MG63 (cell line): Measurements from ENCODE around the gene THYN1. TPM values are rescaled to one million over a fixed set of nuclear protein-coding genes. Genes with fewer than 3 reads are reported as not detected.
"Not testable (repeated sequence)": the region's sequence is repeated elsewhere in the genome, so short reads cannot be mapped to it uniquely, and the experiment has no call there.

Experiments
- DNase-seq: peaks from one replicate; pipeline ENCODE4 v3.0.0-alpha.2; 2020
- H3K27me3 ChIP-seq: fragments of 250-450 bp; sonication (Bioruptor Pico); 2 replicates; pipeline ENCODE4 v1.5.1; 2020; ENCODE audit warnings: mild to moderate bottlenecking, moderate library complexity
- H3K36me3 ChIP-seq: fragments of 250-450 bp; sonication (Bioruptor Pico); 2 replicates; pipeline ENCODE4 v1.5.1; 2020; ENCODE audit warnings: mild to moderate bottlenecking, moderate library complexity
- H3K4me3 ChIP-seq: fragments of 250-450 bp; sonication (Bioruptor Pico); 2 replicates; pipeline ENCODE4 v1.5.1; 2020; ENCODE audit warnings: mild to moderate bottlenecking, moderate library complexity
- H3K9me3 ChIP-seq: fragments of 250-450 bp; sonication (Bioruptor Pico); 2 replicates; pipeline ENCODE4 v1.5.1; 2020; ENCODE audit warnings: mild to moderate bottlenecking, moderate library complexity
- total RNA-seq: library from RNA; depleted of rRNA; stranded (reverse); fragments of >200 nt; shearing (Covaris generic); gene quantifications from 2 replicates; pipeline ENCODE4 v1.2.3, GENCODE V29; 2014; ENCODE audit warnings: low replicate concordance; rRNA removed

The THYN1 gene
- total RNA-seq: 32.7 and 43.3 TPM in 2 replicates

DNA sequence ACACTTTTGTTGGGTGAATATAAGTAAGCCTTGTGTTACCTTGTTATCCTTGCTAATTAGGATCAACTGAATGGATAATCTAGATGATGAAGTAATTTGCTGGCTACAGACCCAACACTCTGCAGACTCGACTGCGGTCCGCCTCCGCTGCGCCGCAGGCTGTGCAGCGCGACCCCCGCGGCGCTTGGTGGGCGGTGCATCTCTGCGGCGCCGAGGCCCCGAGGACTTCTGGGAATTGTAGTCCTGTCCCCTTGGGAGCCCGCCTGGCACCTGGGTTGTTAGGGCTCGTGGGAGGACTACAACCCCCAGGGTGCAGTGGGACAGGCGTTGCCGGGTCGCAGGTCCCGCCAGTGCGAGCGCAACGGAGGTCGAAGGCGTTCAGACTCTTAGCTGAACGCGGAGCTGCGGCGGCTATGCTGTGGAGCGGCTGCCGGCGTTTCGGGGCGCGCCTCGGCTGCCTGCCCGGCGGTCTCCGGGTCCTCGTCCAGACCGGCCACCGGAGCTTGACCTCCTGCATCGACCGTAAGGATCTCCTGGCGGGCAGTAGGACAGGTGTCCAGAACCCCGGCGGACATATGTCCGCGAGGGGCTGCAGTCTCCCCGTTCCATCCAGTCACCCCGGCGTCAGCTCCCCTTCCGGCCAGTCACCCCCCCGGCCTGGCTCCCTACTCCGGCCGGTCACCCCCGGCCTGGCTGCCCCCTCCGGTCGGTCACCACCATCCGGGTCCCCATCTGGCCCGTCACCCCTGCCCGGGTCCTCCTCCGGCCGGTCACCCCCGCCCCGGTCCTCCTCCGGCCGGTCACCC lies at the start of gene THYN1, which contains the start of gene ACAD8:
TSS of gene THYN1 (minus strand) at position 165 of the 806 bp plus-strand sequence. CDS start 470 bp downstream, outside the sequence.
TSS of gene ACAD8 (plus strand) at position 381 of the 806 bp plus-strand sequence. CDS start at position 414, 33 bp downstream.
- Histone ChIP-seq H3K36me3 (peaks cover 3% of the 10 kb centered on the region; the same call in 1 of the 2 replicates), H3K9me3 (no peaks in the 10 kb centered on the region), H3K27me3 (no peaks in the 10 kb centered on the region), H3K4me3 (peak within 1 kb of the TSS; percentile 89)
- DNase-seq: peak; percentile 96

- no peaks in the 10 kb centered on the region for H3K36me3 ChIP-seq
These were observed 41.5 kb upstream of the THYN1 start for GRCh38 chr11:134294664-134295063.

DNA sequence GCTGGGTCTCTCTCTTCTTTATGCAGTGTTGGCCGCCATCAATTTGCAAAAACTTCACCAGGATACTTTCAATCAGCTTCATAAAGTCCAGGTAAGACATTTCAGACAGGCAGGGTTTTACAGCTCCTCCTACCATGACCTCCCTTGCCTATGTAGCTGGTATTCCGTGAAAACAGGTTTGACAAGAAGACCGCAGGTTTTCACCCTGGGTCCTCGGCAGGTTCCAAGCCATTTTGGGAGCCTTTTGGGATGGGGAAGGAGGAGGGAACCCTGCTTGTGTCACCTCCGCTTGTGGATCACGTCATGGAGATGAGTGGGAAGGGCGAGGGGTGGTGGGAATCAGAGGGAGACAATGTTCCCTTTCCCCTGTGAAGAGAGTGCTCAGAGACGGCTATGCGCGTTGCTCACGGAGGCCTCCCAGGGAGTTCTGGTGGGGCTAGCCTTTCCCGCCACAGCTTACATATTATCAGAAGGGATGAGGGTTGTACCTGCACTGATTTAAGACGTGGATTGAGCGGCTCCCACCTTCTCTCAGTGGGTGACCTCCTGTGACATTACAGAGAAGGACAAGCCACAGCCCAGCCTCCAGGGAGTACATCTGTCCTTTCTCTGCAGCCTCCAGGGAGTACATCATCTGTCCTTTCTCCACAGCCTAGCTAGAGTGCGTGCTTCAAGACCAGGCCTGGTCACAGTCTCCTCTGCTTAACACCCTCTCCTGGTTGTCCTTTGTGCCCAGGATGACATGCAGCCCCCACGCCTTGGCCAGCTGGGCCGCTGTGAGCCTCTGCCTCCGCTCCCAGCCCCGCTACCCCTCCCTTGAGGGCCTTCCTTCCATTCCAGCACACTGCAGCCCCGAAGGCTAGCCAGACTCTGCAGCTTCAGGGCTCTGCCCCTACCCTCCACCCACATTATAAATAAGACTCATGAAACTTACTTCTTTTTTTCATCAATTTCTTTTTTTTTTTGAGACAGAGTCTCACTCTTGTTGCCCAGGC lies 40.3 kb upstream of the THYN1 start:
- no peaks in the 10 kb centered on the region for H3K27me3 ChIP-seq
- DNase-seq: no peak
- no peaks in the 10 kb centered on the region for H3K9me3 ChIP-seq
- no peaks in the 10 kb centered on the region for H3K36me3 ChIP-seq
- H3K4me3 ChIP-seq: no peak overlapping the region

More at GRCh38 chr11:134294664-134295063, 41.5 kb upstream of the THYN1 start:
- DNase-seq: no peak
- Histone ChIP-seq H3K9me3 (no peaks in the 10 kb centered on the region), H3K27me3 (no peaks in the 10 kb centered on the region), H3K4me3 (no peak overlapping the region)

DNA sequence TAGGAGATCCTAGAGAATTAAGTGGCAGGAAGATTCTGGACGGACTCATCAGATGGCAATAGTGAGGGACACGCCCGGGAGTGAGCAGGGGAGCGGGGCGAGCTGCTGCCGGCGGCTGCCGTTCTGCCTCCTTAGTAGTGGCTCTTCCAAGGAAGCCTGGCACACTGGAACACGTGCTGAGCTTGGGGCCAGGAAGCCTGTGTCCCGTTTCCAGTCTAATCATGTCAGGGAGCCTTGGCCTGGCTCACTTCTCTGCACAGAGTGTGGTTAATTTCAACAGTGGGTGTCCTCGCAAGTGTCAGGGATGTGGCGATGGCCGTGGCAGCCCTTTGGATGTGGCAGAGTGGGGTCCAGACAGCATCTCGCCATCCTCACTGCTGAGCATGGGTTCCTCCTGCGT lies 39.5 kb upstream of the THYN1 start:
- no peak for DNase-seq
- H3K9me3 ChIP-seq: no peaks in the 10 kb centered on the region
- no peak overlapping the region for H3K4me3 ChIP-seq
- H3K27me3 ChIP-seq: no peaks in the 10 kb centered on the region
- H3K36me3 ChIP-seq: no peaks in the 10 kb centered on the region

DNA sequence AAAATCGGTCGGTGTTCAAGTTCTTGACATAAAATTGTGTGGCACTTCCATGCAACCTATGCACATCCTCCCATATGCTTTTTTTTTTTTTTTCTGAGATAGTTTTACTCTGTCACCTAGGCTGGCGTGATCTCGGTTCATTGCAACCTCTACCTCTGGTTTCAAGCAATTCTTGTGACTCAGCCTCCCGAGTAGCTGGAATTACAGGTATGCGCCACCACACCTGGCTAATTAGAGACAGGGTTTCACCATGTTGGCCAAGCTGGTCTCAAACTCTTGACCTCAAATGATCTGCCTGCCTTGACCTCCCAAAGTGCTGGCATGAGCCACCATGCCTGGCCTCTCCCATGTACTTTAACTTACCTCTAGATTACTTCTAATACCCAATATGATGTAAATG lies 38.0 kb upstream of the THYN1 start:
- H3K27me3 ChIP-seq: no peaks in the 10 kb centered on the region
- H3K4me3 ChIP-seq: no peak overlapping the region
- no peaks in the 10 kb centered on the region for H3K36me3 ChIP-seq
- H3K9me3 ChIP-seq: no peaks in the 10 kb centered on the region
- no peak for DNase-seq

GRCh38 chr11:134290646-134291045 lies 37.5 kb upstream of the THYN1 start:
- no peak for DNase-seq
- Histone ChIP-seq H3K36me3 (no peaks in the 10 kb centered on the region), H3K4me3 (no peak overlapping the region), H3K9me3 (no peaks in the 10 kb centered on the region), H3K27me3 (no peaks in the 10 kb centered on the region)

DNA sequence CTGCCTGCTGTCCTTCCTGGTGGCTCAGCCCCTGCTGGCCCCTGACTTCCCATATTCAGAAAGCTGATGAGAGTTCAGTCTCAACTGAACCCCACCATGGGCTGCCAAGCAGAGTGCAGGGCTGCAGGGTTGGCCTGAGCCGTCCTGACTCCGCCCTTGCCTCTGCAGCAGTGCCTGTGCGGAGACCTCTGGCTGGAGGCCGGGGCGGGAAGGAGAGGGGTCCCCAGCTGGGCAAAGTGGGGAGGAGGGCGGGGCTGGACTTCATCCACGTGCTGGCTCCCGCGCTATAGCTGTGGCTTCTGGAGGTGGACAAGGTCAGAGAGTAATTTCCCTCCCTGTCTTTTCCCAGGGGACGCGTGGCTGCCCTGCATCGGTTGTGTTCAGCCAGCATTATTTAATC lies 36.6 kb upstream of the THYN1 start:
- Histone ChIP-seq H3K36me3 (no peaks in the 10 kb centered on the region), H3K27me3 (no peaks in the 10 kb centered on the region), H3K4me3 (no peak overlapping the region), H3K9me3 (no peaks in the 10 kb centered on the region)
- no peak for DNase-seq

DNA sequence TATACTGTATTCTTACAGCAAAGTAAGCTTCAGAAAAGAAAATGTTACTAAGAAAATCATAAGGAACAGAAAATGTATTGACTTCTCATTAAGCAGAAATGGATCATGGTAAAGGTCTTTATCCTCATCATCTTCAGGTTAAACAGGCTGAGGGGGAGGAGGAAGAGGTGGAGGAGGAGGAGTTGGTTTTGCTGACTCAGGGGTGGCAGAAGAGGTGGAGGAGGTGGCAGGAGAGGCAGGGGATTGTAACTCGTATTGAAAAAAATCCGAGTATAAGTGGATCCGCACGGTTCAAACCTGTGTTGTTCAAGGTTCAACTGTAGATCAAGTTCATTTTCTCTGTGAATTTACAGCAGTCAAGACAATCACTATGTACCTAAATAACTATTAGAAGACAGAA lies 36.0 kb upstream of the THYN1 start:
- DNase-seq: no peak
- H3K4me3 ChIP-seq: no peak overlapping the region
- no peaks in the 10 kb centered on the region for H3K9me3 ChIP-seq
- no peaks in the 10 kb centered on the region for H3K27me3 ChIP-seq
- H3K36me3 ChIP-seq: no peaks in the 10 kb centered on the region

DNA sequence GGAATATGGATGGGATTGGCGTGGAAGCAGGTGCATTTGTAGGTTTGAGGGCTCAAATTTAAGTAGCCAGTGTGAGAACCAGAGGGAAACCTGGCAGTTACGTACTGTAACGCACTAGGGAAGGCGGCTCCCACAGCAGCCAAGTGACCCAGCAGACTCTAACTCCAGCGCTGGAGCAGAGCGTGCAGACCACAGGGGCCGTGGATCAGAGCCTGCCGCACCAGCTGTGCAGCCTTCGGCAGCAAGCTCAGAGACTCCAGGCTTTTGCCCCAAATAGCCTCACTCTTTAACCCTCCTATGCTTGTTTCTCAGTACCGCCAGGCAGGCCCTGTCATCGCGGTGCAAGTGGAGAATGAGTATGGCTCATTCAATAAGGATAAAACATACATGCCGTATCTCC lies 35.3 kb upstream of the THYN1 start:
- H3K36me3 ChIP-seq: no peaks in the 10 kb centered on the region
- H3K9me3 ChIP-seq: no peaks in the 10 kb centered on the region
- H3K27me3 ChIP-seq: no peaks in the 10 kb centered on the region
- no peak for DNase-seq
- no peak overlapping the region for H3K4me3 ChIP-seq

GRCh38 chr11:134287561-134287960 lies 34.4 kb upstream of the THYN1 start:
- no peak overlapping the region for H3K4me3 ChIP-seq
- H3K36me3 ChIP-seq: no peaks in the 10 kb centered on the region
- no peaks in the 10 kb centered on the region for H3K27me3 ChIP-seq
- no peaks in the 10 kb centered on the region for H3K9me3 ChIP-seq
- DNase-seq: no peak

DNA sequence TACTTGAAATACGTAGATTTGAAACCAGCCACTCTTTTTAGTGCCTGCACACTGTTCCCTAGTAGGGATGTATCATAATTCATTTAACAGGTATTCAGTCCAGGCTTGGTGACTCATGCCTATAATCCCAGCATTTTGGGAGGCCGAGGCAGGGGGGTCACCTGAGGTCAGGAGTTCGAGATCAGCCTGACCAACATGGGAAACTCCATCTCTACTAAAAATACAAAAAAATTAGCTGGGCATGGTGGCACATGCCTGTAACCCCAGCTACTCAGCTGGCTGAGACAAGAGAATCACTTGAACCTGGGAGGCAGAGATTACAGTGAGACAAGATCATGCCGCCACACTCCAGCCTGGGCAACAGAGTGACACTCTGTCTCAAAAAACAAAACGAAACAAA lies 31.2 kb upstream of the THYN1 start:
- H3K9me3 ChIP-seq, DNase-seq, H3K27me3 ChIP-seq, H3K4me3 ChIP-seq, H3K36me3 ChIP-seq: not testable (repeated sequence)

DNA sequence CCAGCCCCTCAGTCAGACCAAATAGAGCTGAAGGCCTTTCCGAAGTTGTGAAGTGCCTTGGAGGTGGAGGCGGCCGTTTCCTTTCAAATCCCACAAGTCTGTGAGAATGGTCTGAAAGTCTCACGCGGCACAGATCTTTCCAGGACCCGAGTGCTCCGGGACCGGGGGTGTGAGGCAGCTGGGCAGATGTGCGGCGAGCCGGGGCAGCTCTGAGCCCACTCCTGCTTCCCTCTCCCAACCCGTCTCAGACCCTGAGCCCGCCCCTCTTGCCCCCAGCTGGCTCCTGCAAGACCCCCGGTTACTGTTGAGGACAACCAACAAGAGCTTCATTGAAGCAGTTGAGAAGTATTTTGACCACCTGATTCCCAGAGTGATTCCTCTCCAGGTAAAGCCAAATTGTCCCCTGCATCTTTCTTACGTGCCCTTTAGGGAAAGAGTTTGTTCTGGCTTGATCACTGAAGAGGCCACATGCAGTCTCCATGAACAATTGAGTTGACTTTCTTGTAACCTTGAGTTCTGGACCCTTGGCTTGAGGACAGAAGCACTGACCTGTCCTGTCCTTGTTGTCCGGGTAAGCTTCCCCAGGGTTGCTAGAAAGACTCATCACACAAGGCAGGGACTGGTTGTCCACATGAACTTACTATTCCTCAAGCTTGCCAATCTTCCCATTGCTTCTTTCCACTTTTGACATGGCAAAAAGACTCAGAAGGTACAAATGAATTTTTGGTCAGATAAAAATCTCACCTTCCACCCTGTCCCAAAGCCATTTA lies 30.5 kb upstream of the THYN1 start:
- DNase-seq: no peak
- Histone ChIP-seq H3K9me3 (no peaks in the 10 kb centered on the region), H3K27me3 (no peaks in the 10 kb centered on the region), H3K36me3 (no peaks in the 10 kb centered on the region), H3K4me3 (no peak overlapping the region)

- H3K9me3 ChIP-seq: no peaks in the 10 kb centered on the region
- peak; percentile 47 for DNase-seq
- H3K36me3 ChIP-seq: no peaks in the 10 kb centered on the region
- no peak overlapping the region for H3K4me3 ChIP-seq
- H3K27me3 ChIP-seq: no peaks in the 10 kb centered on the region
These were observed 29.2 kb upstream of the THYN1 start for GRCh38 chr11:134282121-134283045.

- H3K4me3 ChIP-seq, DNase-seq, H3K36me3 ChIP-seq, H3K27me3 ChIP-seq, H3K9me3 ChIP-seq: not testable (repeated sequence)
These were observed 28.5 kb upstream of the THYN1 start for GRCh38 chr11:134281635-134282034.

- Histone ChIP-seq H3K9me3 (no peaks in the 10 kb centered on the region), H3K27me3 (peaks cover 29% of the 10 kb centered on the region), H3K4me3 (no peak overlapping the region), H3K36me3 (no peaks in the 10 kb centered on the region)
- no peak for DNase-seq
These were observed 25.2 kb upstream of the THYN1 start for GRCh38 chr11:134278356-134278755.
